CD4-positive, alpha-beta T cell treated with Interleukin-1 beta for 1 hour (primary cell): ENCODE results near the gene CLDN6.

Source experiments
- DNase-seq, 2 donors: peaks; one replicate each; pipeline ENCODE4 v3.0.0-alpha.2; 2020 to 2022

Gene CLDN6

DNA sequence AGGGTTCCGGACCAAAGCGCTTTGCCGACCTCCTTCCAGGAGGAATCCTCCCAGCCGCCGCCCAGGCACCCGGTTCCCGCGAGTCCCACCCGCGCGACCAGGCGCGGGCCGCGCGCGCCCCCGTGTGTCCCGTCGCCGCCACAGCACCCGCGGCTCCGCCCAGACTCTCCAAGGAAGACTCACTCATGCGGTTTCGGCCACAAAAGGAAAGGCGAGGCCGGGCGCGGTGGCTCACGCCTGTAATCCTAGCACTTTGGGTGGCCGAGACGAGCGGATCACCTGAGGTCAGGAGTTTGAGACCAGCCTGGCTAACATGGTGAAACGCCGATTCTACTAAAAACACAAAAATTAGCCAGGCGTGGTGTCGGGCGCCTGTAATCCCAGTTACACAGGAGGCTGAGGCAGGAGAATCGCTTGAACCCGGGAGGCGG lies 34.3 kb downstream of the CLDN6 start:
- DNase-seq, result peak; percentile 72 to 75

DNA sequence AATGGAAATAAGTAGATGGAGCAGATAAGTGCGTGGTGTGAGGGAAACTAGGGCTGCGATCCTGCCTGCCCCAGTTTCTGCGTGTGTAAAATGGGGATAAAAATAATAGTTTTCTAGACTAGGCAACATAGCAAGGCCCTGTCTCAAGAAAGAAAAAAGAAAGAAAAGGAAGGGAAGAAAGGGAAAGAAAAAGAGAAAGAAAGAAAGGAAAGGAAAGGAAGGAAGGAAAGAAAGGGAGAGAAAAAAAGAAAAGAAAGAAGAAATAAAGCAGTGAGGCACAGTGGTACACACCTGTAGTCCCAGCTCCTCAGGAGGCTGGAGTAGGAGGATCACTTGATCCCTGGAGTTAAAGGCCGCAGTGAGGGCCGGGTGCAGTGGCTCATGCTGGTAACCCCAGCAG lies 35.6 kb downstream of the CLDN6 start:
- no peak for DNase-seq

DNA sequence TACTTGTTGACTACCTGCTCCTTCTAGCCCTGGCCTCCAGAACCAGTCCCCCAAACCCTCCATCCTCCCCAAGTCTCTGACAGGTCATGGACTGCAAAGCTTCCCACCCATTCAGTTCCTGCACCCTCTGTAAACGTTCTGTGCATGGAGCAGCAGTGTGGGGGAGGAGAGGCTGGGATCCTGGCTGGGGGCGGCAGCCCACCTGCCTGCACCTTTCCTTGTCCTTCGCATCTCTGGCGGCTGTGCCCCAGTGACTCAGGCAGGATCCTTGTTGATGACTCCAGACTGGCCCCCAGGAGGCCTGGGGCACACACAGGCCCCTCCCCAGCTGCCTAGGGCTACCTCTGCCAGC lies 36.1 kb downstream of the CLDN6 start:
- DNase-seq, result no peak

DNA sequence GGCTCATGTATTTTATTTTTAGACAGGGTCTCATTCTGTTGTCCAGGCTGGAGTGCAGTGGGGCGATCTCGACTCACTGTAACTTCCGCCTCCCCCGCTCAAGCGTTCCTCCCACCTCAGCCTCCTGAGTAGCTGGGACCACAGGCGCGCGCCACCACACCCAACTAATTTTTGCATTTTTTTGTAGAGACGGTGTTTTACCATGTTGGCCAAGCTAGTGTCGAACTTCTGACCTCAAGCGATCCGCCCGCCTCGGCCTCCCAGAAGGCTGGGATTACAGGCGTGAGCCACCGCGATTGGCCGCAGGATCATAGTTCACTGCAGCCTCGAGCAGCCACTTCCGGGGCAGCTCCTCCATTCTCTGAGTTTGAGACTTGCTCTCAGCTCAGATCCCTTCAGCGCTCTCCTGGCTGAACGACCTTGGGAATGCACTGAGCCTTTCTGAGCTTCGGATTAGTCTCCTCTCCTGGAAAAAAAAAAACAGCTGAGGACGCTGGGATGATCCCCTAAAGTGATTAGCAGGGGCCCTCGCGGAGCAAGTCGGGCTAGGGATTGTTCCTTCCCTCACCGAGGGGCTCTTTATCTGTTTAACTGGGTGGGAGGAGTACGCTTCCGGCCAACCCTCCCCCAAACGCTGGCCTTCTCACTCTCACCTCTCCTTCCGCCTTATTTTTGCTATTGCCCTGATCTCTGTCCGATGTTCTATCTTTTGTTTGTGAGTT lies 36.6 kb downstream of the CLDN6 start:
- DNase-seq, result no peak

GRCh38 chr16:2980227-2981176 lies 37.5 kb downstream of the CLDN6 start, which contains the start of gene PKMYT1:
Gene PKMYT1, minus strand, starts transcription at chr16:2980446. Its CDS starts 789 bp downstream, at chr16:2979657.
- peak; percentile 94 to 95 for DNase-seq

DNA sequence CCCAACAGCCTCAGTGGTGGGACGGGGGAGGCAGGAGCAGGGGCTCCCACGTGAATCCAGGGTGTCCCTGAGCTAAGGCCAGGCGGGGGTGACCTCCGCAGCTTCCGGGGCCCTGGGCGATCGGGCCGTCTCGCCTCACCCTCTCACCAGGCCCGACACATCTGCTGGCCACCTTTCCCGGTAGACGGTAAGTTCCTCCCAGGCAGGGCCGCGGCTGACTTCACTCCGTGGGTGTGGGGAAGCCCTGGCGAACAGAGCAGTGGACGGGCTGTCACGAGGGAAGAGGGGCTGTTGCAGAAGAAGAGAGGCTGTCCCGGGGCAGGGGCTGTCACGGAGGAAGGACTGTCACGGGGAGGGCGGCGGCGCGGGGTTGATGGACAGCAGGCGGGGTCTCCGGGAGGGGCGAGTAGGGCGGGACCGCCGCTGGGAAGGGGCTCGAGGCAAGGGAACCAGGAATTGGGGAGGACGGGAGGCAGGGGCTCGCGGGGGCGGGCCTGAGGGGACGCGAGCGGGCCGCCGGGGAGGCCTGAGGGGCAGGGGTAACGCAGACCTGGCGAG lies 38.2 kb downstream of the CLDN6 start:
- no peak for DNase-seq

- DNase-seq, result no peak
Measured at GRCh38 chr16:2977440-2977839, 40.5 kb downstream of the CLDN6 start.

- DNase-seq, result no peak
Measured at GRCh38 chr16:2976673-2977072, 41.3 kb downstream of the CLDN6 start.

- no peak for DNase-seq
Measured at GRCh38 chr16:2976201-2976600, 41.8 kb downstream of the CLDN6 start.

GRCh38 chr16:2975161-2975795 lies 42.7 kb downstream of the CLDN6 start:
- no peak for DNase-seq

DNA sequence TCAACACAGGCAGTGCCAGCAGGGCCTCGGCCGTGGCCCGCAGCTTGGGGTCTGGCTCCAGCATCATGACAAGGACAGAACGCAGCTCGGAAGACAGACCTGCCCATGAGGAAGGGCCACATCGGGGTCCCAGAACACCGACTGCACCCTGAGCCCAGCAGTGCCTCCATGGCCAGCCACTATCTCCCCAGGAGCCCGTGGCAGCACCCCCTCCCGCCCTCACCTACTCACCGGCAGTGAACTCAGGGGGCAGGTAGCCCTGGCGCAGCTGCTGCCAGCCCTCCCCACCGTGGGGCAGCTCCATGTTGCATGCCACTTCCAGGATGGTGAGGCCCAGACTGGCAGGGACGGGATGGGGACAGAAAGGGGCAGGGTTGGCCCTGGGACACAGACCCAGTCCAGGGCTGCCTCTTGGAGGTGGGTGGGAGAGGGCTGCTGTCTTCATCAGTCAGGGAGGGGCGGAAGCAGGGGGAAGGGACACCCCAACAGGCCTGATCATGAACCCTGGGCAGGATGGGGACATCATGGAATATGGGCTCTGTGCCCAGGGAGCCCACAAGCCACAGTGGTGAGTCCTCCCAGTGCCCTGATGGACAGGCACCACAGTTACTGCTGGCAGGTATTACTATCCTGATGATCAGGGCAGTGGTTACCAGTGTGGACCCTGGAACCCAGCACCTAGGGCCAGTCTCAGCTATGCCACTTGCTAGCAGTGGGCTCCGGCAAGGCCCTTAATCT lies 43.5 kb downstream of the CLDN6 start:
- no peak for DNase-seq

DNA sequence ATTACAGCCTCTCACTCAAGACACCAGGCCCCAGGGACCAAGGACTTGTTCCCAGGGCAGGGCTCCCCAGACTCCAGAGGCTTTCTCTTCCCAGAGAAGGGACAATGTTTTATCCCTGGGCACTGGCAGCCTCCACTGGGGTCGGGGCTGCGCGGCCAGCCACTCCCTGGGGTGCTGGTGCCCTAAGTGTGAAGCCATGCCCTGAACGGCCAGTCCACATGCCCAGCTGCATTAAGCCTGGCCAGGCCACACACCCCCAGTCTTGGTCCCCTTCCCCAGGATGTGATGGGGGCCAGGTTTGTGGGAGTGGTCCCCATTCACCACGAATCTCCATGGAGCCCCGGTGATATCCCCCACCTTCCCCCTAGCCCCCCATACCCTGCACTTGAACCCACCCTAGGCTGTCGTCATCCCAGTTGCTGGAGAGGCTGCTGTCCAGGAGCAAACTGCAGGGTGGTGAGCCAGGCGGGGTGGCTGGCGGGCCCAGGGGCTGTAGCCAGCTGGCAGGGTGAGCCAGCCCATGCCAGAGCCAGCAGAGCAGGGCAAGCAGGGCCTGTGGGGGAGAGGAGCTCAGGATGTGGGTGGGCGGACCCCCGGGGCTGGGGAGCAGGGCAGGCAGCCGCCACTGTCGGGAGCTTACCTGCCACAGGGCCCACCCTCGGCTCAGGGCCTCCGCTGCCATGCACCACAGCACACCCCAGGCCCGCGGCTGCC lies 44.2 kb downstream of the CLDN6 start:
- DNase-seq, result no peak

GRCh38 chr16:2973093-2973492 lies 44.9 kb downstream of the CLDN6 start:
- no peak for DNase-seq

DNA sequence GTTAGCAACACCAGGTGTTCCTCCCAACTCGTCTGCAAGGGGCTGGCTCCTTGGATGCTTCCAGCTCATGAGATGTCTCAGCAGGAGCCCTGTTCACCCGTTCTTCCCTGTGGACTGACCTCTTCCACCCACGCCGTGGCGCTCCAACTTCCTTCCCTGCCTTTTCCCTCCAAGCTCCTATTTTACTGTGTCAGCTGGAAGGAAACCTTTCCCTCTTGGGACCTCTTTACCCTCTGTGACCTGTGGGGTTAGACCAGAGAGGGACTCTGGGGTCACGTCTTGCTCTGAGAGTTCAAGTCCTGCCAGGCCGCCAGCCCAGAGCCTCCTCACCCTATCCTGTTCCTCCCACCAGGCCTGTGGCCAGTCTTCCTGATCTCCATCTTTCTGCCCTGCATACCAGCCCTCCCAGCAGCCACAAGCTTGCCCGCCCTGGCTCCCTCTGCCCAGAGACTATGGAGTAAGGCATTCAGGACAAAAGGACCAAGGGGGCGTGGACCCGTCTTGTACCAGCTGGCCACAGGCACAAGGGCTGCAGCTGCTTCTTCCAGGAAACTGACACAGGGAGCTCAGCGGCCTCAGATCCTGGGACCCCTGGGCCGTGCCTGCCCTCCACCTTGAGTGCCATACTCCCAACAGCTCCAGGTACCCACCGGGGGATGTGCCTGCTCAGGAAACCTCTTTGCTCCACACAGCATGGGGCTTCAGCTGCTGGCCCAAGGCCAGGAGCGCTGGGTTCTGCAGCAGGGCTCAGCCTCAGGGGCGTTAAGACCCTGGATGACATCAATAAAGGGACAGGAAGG lies 45.8 kb downstream of the CLDN6 start:
- DNase-seq, result no peak

DNA sequence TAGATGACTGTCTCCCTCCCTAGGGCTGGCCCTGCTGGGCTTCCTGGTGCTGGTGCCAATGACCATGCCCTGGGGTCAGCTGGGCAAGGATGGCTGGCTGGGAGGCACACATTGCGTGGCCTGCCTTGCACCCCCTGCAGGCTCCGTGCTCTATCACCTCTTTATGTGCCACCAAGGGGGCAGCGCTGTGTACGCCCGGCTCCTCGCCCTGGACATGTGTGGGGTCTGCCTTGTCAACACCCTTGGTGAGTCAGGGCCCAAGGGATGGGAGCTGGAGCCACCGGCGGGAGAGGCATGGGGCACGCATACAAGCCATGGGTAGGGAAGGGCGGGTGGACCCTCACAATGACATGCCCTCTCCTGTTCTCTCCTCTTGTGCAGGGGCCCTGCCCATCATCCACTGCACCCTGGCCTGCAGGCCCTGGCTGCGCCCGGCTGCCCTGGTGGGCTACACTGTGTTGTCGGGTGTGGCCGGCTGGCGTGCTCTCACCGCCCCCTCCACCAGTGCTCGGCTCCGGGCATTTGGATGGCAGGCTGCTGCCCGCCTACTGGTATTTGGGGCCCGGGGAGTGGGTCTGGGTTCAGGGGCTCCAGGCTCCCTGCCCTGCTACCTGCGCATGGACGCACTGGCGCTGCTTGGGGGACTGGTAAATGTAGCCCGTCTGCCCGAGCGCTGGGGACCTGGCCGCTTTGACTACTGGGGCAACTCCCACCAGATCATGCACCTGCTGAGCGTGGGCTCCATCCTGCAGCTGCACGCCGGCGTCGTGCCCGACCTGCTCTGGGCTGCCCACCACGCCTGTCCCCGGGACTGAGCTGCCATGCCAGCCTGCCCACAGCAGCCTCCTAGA lies 46.6 kb downstream of the CLDN6 start:
- no peak for DNase-seq

GRCh38 chr16:2970563-2970962 lies 47.4 kb downstream of the CLDN6 start:
- DNase-seq, result no peak

DNA sequence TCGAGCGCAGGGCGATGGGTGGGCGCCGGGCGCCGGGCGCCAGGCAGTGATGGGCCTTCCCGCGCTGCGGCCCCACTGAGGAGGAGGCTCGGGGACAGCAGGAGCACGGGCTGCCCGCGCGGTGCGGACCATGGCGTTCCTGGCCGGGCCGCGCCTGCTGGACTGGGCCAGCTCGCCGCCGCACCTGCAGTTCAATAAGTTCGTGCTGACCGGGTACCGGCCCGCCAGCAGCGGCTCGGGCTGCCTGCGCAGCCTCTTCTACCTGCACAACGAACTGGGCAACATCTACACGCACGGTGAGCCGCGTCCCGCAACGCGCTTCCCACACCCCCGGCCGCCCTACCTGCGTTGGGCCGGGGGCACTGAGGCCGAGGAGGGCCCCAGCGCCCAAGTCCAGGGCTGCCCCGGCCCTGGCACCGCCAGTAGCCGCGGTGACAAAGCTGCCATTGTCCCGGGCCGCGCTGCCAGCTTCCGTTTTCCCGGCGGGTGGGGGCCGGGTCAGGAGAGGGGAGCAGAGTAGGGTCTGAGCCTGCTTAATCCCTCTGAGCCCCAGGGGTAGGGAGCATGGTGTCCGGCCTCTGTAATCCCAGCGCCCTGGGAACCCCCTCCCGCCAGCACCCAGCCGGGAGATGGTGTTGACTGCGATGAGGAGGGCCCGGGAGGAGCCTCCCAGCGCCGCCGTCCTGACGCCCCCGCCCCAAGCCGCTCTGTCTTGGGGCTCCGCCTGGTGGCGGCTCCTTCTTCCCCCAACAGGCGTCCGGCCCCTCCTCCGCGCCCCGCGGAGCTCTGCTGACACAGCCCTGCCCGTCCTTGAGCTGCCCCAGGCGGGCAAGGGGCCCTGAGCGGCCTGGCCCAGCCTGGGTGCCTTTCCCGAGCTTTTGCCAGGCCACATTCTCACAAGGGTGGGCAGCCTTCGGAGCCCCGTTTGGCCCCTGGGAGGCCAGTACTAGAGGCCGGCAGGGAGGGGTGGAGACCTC lies 48.1 kb downstream of the CLDN6 start:
- DNase-seq, result peak; percentile 65 to 66

DNA sequence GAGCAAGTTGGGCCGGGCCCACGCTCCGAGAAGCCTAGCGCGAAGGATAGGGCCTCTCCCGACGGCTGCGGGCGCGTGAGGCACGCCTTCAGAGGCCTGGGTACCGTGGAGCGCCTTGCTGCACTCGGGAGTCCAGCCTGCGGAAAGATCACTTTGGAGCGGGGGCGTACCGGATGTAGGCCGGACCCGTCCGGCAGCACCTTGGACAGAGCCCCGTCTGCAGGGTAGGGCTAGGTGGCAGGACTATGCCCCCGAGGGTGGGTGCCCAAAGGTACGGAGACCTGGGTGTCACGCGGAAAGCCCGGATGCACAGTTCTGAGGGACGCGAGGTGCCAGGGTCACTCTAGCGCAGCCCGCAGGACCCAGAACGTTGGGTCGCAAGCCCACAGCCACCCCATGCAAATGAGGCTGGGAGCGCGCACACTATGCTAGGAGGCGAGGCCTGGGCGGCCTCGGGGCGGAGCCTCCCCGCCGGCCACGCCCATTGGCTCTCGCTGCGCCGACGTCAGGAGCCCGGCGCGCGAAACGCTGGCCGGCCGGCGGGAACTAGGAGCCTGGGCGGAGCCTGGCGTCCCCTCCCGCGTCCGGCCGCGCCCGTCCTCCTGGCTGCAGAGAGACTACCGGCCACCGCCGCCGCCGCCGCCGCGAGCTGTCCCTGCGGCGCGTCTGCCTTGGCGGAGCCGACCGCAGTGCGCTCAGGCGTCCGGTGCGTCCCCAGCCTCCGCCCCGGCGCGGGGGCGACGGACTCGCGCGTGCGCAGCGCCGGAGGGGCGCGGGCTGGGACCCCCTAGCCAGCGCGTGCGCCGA lies 49.0 kb downstream of the CLDN6 start, which contains the start of gene PAQR4:
Gene PAQR4, plus strand, starts transcription at position 611 of the 807 bp plus-strand sequence. CDS start 327 bp downstream, outside the sequence.
- DNase-seq, result peak; percentile 85
